22Rv1 (cell line): ENCODE results near the gene OBI1.

Source experiments
- H3K27ac ChIP-seq: fragments of 450-650 bp; 2 replicates; pipeline ENCODE4 v1.5.1; 2017
- CTCF ChIP-seq: fragments of 450-650 bp; IDR thresholded peaks from 2 replicates; pipeline ENCODE4 v1.5.1; 2017; ENCODE audit warnings: mild to moderate bottlenecking
- ZFX ChIP-seq: fragments of 450-650 bp; IDR thresholded peaks from 2 replicates; pipeline ENCODE4 v1.6.1; 2017; ENCODE audit warnings: antibody characterized with exemption, borderline replicate concordance

The OBI1 gene

GRCh38 chr13:78680115-78680561 lies 21.2 kb upstream of the OBI1 start:
- no peak for TF ChIP-seq CTCF
- no peak for TF ChIP-seq ZFX
- no peak overlapping the region for H3K27ac ChIP-seq

- no peak overlapping the region for H3K27ac ChIP-seq
- no peak for TF ChIP-seq CTCF
- no peak for TF ChIP-seq ZFX
Observed at GRCh38 chr13:78679329-78679728, 20.4 kb upstream of the OBI1 start.

GRCh38 chr13:78675112-78675511 lies 16.2 kb upstream of the OBI1 start:
- no peak for TF ChIP-seq CTCF
- no peak overlapping the region for H3K27ac ChIP-seq

GRCh38 chr13:78674638-78675037 lies 15.7 kb upstream of the OBI1 start:
- TF ChIP-seq ZFX (no peak), CTCF (no peak)
- no peak overlapping the region for H3K27ac ChIP-seq

- no peak overlapping the region for H3K27ac ChIP-seq
- TF ChIP-seq ZFX (no peak), CTCF (no peak)
Observed at GRCh38 chr13:78662467-78662866, 3.5 kb upstream of the OBI1 start.

GRCh38 chr13:78660495-78660857 lies 1.5 kb upstream of the OBI1 start:
- no peak overlapping the region for H3K27ac ChIP-seq
- no peak for TF ChIP-seq ZFX
- TF ChIP-seq CTCF, result no peak

GRCh38 chr13:78659732-78660494 lies 958 bp upstream of the OBI1 start:
- TF ChIP-seq CTCF (no peak), ZFX (no peak)
- no peak overlapping the region for H3K27ac ChIP-seq
